Measurements from ENCODE around the gene SHANK1.
"Not testable (repeated sequence)": the region's sequence is repeated elsewhere in the genome, so short reads cannot be mapped to it uniquely, and the experiment has no call there.

Gene SHANK1

DNA sequence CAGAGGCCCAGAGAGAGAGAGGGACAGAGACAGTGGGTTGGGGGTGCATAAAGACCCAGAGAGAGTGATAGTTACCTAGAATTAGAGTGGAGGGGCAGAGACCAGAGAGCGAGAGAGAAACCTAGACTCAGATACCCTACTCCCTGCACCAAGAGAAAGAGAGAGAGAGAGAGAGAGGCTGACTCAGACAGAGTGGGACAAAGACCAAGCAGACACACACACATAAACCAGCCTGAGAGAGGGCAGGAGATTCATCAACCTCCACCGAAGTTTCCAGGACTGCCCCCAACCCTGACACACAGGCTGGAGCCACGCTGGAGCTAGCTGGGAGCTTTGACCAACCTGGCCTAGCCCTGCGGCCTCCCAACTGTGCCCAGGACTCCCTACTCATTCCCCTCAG, 92.8 kb downstream of the SHANK1 start:
- H3K4me1 ChIP-seq: no peaks in the 10 kb centered on the region
- TF ChIP-seq, protein P1, sequence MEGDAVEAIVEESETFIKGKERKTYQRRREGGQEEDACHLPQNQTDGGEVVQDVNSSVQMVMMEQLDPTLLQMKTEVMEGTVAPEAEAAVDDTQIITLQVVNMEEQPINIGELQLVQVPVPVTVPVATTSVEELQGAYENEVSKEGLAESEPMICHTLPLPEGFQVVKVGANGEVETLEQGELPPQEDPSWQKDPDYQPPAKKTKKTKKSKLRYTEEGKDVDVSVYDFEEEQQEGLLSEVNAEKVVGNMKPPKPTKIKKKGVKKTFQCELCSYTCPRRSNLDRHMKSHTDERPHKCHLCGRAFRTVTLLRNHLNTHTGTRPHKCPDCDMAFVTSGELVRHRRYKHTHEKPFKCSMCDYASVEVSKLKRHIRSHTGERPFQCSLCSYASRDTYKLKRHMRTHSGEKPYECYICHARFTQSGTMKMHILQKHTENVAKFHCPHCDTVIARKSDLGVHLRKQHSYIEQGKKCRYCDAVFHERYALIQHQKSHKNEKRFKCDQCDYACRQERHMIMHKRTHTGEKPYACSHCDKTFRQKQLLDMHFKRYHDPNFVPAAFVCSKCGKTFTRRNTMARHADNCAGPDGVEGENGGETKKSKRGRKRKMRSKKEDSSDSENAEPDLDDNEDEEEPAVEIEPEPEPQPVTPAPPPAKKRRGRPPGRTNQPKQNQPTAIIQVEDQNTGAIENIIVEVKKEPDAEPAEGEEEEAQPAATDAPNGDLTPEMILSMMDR (IDR thresholded peaks at IDR 0.05): no peak
- no peaks in the 10 kb centered on the region for H3K36me3 ChIP-seq
- intact Hi-C loops (cut with DNase I; ENCODE audit: low total_unique reads): no loop called here
- DNase-seq: no peak
- H3K27ac ChIP-seq: no peak overlapping the region
- H3K9me3 ChIP-seq: no peaks in the 10 kb centered on the region
- H3K4me3 ChIP-seq: no peak overlapping the region
- H3K27me3 ChIP-seq: peaks cover 0 to 21% of the 10 kb centered on the region in 2 donors

DNA sequence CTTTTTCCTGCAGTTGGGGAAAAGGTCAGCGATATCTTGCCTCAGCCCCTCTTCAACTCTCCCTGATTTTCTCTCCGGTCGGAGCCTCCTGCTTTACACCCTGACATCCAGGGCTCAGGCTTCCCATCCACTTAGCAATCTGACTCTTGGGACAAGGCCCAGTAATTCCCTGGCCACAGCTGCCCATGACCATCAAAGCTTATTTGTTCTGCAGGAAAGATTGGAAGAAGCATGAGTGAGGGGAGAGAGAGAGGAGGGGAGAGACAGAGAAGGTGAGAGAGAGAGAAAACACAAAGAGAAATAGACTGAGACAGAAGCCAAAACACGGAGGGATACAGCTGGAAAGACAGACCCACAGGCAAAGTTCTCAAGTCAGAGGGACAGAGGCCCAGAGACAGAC, 93.6 kb downstream of the SHANK1 start:
- Histone ChIP-seq H3K27me3 (peaks cover 0 to 17% of the 10 kb centered on the region in 2 donors), H3K36me3 (no peaks in the 10 kb centered on the region), H3K9me3 (no peaks in the 10 kb centered on the region), H3K4me1 (no peaks in the 10 kb centered on the region), H3K27ac (no peak overlapping the region), H3K4me3 (no peak overlapping the region)
- DNase-seq: no peak
- intact Hi-C loops (cut with DNase I; ENCODE audit: low total_unique reads): no loop called here
- TF ChIP-seq, protein P1 (IDR thresholded peaks at IDR 0.05): no peak

DNA sequence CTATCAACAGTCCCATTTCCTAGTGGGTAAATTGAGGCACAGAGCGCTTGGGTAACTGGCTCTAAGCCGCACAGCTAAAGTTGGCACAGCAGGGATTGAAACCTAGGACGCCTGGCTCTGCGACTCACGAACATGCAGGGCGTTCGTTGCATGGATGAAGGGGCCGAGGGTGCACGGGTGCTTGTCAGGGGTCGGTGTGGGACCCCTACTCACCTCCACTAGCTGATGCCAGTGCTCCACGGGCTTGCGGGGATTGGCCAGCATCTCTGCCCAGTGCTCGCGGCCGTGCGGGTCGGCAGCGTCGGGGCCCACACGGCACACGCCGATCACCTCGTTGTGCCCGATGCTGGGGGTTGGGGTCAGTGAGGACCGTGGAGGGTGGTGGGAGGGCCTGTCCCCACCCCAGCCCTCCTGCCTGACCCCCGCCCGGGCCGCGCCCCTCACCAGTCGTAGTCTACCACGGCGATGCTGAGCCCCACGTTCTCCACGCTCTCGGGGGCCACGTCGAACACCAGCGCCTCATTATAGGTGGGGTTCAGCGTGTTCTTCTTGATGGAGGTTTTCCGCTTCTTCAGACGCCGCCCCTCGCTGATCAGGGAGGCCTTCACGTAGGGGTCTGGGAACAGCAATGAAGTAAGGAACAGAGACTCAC, 94.5 kb downstream of the SHANK1 start:
- H3K4me3 ChIP-seq: no peak overlapping the region
- DNase-seq: no peak
- peaks cover 0 to 16% of the 10 kb centered on the region in 2 donors for H3K27me3 ChIP-seq
- no peak overlapping the region for H3K27ac ChIP-seq
- H3K36me3 ChIP-seq: no peaks in the 10 kb centered on the region
- intact Hi-C loops (cut with DNase I; ENCODE audit: low total_unique reads): no loop called here
- no peaks in the 10 kb centered on the region for H3K4me1 ChIP-seq
- TF ChIP-seq, protein P1 (IDR thresholded peaks at IDR 0.05): no peak
- no peaks in the 10 kb centered on the region for H3K9me3 ChIP-seq

DNA sequence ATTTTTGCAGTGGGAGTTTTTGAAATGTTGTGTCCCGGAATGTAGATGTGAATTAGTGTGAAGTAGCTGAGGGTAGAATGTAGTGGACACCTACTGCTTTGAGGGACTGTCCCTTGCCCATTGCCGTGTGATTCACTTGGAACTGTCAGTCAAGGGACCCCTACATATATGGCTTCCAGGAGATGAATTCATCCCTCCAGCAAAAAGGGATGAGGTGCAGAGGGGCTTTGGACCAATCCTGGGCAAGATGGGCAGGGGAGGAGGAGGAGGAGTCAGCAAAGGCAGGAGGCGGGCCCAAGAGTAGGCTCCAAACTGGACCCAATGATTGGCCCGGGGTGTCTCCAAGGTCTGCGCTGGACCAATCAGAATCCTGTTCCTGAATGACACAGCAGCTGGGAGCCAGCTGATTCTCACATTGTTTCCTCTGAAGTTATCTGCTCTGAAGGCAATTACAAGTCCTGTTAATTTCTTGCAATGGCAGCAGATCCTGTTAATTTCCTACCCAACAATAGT, 99.2 kb downstream of the SHANK1 start:
- H3K36me3 ChIP-seq; H3K9me3 ChIP-seq; H3K4me1 ChIP-seq; H3K4me3 ChIP-seq; H3K27ac ChIP-seq; H3K27me3 ChIP-seq; DNase-seq; intact Hi-C loops (cut with DNase I; ENCODE audit: low total_unique reads): not testable (repeated sequence)

DNA sequence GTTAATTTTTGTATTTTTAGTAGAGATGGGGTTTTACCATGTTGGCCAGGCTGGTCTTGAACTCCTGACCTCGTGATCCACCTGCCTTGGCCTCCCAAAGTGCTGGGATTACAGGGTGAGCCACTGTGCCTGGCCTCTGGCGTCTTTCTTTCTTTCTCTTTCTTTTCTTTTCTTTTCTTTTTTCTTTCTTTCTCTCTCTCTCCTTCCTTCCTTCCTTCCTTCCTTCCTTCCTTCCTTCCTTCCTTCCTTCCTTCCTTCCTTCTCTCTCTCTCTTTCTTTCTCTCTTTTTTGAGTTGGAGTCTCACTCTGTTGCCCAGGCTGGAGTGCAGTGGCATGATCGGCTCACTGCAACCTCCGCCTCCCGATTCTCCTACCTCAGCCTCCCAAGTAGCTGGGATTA, 100.4 kb downstream of the SHANK1 start:
- H3K27ac ChIP-seq; H3K36me3 ChIP-seq; H3K4me1 ChIP-seq; H3K27me3 ChIP-seq; H3K4me3 ChIP-seq; DNase-seq; intact Hi-C loops (cut with DNase I; ENCODE audit: low total_unique reads); H3K9me3 ChIP-seq: not testable (repeated sequence)

DNA sequence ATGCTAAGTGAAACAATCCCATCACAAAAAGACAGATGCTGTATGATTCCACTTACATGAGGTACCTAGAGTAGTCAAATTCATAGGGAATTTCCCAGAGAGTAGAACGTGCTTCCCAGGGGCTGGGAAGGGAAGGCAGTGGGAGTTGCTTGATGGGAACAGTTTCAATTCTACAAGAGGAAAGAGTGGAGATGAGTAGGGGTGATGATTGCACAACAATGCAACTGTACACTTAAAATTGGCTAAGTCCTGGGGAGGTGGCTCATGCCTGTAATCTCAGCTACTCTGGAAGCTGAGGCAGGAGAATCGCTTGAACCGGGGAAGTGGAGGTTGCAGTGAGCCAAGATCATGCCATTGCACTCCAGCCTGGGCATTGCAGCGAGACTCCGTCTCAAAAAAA, 101.2 kb downstream of the SHANK1 start:
- DNase-seq; H3K9me3 ChIP-seq; H3K36me3 ChIP-seq; H3K27ac ChIP-seq; H3K4me3 ChIP-seq; intact Hi-C loops (cut with DNase I; ENCODE audit: low total_unique reads); H3K27me3 ChIP-seq; H3K4me1 ChIP-seq: not testable (repeated sequence)

DNA sequence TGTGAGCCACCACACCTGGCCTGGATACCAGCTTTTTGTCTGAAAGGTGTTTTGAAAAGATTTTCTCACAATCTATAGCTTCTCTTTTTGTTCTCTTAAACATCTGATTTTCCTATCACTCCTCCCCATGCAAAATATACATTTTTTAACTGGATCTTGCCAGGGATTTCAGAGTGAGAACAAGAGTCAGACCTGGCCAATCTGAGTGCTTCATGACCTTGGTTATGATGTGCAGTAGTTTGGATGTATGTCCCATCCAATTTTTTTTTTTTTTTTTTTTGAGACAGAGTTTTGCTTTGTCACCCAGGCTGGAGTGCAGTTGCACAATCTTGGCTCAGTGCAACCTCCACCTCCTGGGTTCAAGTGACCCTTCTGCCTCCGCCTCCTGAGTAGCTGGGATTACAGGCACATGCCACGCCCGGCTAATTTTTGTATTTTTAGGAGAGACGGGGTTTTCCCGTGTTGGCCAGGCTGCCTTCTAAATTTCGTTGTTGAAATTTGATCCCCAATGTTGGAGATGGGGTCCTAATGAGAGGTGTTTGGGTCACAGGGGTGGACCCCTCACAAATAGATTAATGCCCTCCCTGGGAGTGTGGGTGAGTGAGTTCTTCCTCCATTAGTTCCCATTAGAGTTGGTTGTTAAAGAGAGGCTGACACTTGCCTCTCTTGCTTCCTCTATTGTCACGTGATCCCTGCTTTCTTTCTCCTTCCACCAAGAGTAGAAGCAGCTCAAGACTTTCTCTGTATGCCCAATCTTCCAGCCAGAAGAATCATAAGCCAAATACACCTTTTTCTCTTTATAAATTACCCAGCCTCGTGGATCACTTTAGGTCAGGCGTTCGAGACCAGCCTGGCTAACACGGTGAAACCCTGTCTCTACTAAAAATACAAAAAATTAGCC, 106.8 kb downstream of the SHANK1 start:
- H3K27ac ChIP-seq; intact Hi-C loops (cut with DNase I; ENCODE audit: low total_unique reads); H3K27me3 ChIP-seq; H3K4me1 ChIP-seq; DNase-seq; H3K4me3 ChIP-seq; H3K36me3 ChIP-seq; H3K9me3 ChIP-seq: not testable (repeated sequence)
